ENCODE data around the gene DENND10.

DENND10 gene

GRCh38 chr10:119098576-119098975 lies 5.3 kb upstream of the DENND10 start:
- no peak for TF ChIP-seq MAX (IDR thresholded peaks at IDR 0.05)
- TF ChIP-seq EGR1 (IDR thresholded peaks at IDR 0.05), result no peak
- no peak for TF ChIP-seq TCF12 (IDR thresholded peaks at IDR 0.05; ENCODE audit: low read depth)
- TF ChIP-seq, protein P1, sequence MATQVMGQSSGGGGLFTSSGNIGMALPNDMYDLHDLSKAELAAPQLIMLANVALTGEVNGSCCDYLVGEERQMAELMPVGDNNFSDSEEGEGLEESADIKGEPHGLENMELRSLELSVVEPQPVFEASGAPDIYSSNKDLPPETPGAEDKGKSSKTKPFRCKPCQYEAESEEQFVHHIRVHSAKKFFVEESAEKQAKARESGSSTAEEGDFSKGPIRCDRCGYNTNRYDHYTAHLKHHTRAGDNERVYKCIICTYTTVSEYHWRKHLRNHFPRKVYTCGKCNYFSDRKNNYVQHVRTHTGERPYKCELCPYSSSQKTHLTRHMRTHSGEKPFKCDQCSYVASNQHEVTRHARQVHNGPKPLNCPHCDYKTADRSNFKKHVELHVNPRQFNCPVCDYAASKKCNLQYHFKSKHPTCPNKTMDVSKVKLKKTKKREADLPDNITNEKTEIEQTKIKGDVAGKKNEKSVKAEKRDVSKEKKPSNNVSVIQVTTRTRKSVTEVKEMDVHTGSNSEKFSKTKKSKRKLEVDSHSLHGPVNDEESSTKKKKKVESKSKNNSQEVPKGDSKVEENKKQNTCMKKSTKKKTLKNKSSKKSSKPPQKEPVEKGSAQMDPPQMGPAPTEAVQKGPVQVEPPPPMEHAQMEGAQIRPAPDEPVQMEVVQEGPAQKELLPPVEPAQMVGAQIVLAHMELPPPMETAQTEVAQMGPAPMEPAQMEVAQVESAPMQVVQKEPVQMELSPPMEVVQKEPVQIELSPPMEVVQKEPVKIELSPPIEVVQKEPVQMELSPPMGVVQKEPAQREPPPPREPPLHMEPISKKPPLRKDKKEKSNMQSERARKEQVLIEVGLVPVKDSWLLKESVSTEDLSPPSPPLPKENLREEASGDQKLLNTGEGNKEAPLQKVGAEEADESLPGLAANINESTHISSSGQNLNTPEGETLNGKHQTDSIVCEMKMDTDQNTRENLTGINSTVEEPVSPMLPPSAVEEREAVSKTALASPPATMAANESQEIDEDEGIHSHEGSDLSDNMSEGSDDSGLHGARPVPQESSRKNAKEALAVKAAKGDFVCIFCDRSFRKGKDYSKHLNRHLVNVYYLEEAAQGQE (IDR thresholded peaks at IDR 0.05; ENCODE audit: low read depth), result no peak
- TF ChIP-seq CEBPB (IDR thresholded peaks at IDR 0.05), result no peak
- TF ChIP-seq TAF1 (IDR thresholded peaks at IDR 0.05; ENCODE audit: low read depth), result no peak
- no peak for TF ChIP-seq NFIC (IDR thresholded peaks at IDR 0.05)
- no peak for TF ChIP-seq RAD21 (IDR thresholded peaks at IDR 0.05; ENCODE audit: low read depth)
- TF ChIP-seq YY1 (IDR thresholded peaks at IDR 0.05; ENCODE audit: low read depth), result no peak

DNA sequence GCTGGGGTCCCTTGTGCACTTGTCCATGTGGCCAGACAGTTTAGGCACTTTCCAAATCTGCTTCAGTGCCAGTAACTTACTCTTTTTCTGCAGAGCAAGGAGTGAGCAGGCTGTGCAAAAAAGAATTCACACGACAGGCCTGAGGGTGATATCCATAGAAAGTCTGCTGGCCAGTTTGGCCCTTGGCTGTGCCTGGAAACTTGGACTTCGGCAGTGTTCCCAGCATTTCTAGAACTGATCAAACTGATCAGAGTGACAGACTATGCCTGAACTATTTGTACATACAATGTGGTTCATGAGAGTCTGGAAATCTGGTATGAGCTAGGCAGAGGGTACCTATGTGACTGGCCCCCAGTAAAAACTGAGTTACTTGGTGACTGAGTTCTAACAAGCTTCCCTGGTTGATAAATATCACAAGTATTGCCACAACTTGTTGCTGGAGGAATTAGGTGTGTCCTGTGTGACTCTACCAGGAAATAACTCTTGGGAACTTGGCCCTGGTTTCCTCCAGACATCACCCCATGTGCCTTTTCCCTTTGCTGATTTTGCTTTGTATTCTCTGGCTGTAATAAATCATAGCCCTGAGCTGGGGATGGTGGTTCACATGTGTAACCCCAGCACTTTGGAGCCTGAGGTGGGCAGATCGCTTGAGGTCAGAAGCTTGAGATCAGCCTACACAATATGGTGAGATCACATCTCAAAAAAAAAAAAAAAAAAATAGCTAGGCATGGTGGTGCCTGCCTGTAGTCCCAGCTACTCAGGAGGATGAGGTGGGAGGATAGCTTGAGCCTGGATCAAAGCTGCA lies 3.3 kb upstream of the DENND10 start:
- TF ChIP-seq ZBTB7A (IDR thresholded peaks at IDR 0.05; ENCODE audit: low read depth) (no peak), YY1 (IDR thresholded peaks at IDR 0.05; ENCODE audit: low read depth) (no peak), RAD21 (IDR thresholded peaks at IDR 0.05; ENCODE audit: low read depth) (no peak), TAF1 (IDR thresholded peaks at IDR 0.05; ENCODE audit: low read depth) (no peak), CEBPB (IDR thresholded peaks at IDR 0.05) (no peak), MAX (IDR thresholded peaks at IDR 0.05) (no peak), TCF12 (IDR thresholded peaks at IDR 0.05; ENCODE audit: low read depth) (no peak), EGR1 (IDR thresholded peaks at IDR 0.05) (no peak), TEAD4 (IDR thresholded peaks at IDR 0.05) (no peak), USF1 (IDR thresholded peaks at IDR 0.05) (no peak), EP300 (IDR thresholded peaks at IDR 0.05; ENCODE audit: borderline replicate concordance) (no peak), CREB1 (IDR thresholded peaks at IDR 0.05; ENCODE audit: low read depth) (no peak), NFIC (IDR thresholded peaks at IDR 0.05) (no peak), FOXM1 (IDR thresholded peaks at IDR 0.05; ENCODE audit: borderline replicate concordance, low read depth) (no peak)
- TF ChIP-seq, protein P1 (IDR thresholded peaks at IDR 0.05; ENCODE audit: low read depth), result no peak

DNA sequence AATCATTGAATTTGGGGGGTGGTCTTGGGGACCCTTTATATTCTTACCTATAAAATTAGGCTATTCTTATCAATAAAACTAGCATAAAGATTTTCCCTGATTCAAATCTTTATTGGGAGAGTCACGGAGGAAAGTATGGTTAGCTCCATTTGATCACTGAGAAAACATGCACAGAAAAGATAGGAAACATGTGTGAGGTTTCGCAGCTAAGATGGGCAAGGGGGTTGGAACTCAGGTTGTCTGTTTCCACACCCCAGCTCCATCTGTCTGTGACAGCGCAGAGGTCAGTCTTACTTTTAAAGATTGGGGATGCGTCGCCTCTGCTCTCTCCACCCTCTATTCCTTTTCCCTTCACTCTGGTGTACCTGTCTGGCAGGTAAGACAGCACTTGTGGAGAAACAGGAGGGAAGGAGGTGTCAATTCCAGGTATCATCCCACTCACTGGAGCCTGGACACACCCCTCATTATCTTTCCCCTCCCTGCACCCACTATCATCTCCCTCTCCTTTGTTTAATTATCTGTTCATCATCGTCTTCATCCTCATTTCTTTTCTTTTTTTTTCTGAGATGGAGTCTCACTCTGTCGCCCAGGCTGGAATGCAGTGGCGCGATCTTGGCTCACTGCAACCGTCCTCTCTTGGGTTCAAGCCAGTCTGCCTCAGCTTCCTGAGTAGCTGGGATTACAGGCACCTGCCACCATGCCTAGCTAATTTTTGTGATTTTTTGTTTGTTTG lies 2.4 kb upstream of the DENND10 start:
- TF ChIP-seq, protein P1 (IDR thresholded peaks at IDR 0.05; ENCODE audit: low read depth), result no peak
- TF ChIP-seq TEAD4 (IDR thresholded peaks at IDR 0.05) (peak; percentile 51; the same call in 1 of the 2 replicates), EGR1 (IDR thresholded peaks at IDR 0.05) (no peak), TAF1 (IDR thresholded peaks at IDR 0.05; ENCODE audit: low read depth) (no peak), CEBPB (IDR thresholded peaks at IDR 0.05) (no peak), MAX (IDR thresholded peaks at IDR 0.05) (no peak)

DNA sequence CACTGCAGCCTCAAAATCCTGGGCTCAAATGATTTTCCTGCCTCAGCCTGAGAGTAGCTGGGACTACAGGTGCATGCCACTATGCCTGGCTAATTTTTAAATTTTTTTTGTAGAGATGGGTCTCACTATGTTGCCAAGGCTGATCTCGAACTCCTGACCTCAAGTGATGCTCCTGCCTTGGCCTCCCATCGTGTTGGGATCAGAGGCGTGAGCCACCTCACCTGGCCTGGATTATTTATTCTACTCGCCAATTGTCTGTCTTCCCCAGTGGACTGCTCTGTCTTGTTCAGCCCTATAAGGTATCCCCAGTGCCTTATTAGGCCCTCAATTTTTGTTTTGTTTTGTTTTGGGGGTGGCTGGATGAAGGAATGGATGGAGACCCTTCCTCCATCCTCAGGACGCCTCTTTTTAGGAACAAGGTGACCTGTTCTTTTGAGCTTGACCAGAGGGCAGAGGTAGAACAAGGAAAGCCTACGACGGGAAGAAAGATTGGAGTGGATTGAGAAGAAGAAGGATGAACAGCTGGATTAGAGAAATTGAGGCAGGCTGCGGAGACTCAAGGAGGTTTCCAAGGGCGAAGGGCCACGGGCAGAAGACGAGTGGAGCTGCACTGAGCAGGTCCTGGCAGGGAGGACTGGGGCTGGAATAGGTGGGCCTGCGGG lies 541 bp upstream of the DENND10 start:
- no peak for TF ChIP-seq ZBTB7A (IDR thresholded peaks at IDR 0.05; ENCODE audit: low read depth)
- no peak for TF ChIP-seq TEAD4 (IDR thresholded peaks at IDR 0.05)

All from Ishikawa (cell line).